Fibroblast of pulmonary artery (primary cell): Measurements from ENCODE around the gene GJA5.

Experiments used
- DNase-seq: peaks from one replicate; pipeline ENCODE4 v3.0.0-alpha.2; 2010; ENCODE audit warnings: low read depth
- H3K4me3 ChIP-seq: replicated peaks from 2 replicates; pipeline ENCODE4 v1.5.1; 2011; ENCODE audit warnings: low read depth, mild to moderate bottlenecking, control low read depth, low read length, moderate library complexity
- TF ChIP-seq, protein P1 (sequence below): IDR thresholded peaks from 2 replicates; pipeline ENCODE4 v1.5.1; 2011; ENCODE audit warnings: mild to moderate bottlenecking, control low read depth, low read length, inconsistent platforms; ENCODE audit errors: missing control alignments

GJA5 gene

DNA sequence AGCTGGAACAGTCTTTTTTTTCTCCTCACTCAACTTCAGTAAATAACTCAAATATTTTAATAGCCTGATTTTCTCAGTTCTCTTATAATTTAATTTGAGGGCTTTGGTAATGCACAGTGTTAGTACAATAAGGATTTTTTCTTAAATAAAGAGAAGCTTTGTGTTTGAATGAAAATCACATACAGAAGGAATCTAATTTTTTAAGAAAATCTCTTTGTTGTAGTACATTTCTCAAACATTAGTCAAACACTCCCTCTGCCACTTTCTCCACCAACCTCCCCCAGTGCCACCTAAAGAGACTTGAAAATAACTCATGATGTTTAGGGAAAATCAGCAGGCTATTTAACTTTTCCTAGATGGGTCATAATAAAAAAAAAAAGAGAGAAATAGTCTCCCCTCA lies 47.8 kb downstream of the GJA5 start:
- TF ChIP-seq, protein P1, sequence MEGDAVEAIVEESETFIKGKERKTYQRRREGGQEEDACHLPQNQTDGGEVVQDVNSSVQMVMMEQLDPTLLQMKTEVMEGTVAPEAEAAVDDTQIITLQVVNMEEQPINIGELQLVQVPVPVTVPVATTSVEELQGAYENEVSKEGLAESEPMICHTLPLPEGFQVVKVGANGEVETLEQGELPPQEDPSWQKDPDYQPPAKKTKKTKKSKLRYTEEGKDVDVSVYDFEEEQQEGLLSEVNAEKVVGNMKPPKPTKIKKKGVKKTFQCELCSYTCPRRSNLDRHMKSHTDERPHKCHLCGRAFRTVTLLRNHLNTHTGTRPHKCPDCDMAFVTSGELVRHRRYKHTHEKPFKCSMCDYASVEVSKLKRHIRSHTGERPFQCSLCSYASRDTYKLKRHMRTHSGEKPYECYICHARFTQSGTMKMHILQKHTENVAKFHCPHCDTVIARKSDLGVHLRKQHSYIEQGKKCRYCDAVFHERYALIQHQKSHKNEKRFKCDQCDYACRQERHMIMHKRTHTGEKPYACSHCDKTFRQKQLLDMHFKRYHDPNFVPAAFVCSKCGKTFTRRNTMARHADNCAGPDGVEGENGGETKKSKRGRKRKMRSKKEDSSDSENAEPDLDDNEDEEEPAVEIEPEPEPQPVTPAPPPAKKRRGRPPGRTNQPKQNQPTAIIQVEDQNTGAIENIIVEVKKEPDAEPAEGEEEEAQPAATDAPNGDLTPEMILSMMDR: no peak
- DNase-seq: no peak

More for the DNA sequence above, 47.8 kb downstream of the GJA5 start:
- H3K4me3 ChIP-seq: no peak overlapping the region
